ENCODE measurements around the gene HES3.

The HES3 gene

DNA sequence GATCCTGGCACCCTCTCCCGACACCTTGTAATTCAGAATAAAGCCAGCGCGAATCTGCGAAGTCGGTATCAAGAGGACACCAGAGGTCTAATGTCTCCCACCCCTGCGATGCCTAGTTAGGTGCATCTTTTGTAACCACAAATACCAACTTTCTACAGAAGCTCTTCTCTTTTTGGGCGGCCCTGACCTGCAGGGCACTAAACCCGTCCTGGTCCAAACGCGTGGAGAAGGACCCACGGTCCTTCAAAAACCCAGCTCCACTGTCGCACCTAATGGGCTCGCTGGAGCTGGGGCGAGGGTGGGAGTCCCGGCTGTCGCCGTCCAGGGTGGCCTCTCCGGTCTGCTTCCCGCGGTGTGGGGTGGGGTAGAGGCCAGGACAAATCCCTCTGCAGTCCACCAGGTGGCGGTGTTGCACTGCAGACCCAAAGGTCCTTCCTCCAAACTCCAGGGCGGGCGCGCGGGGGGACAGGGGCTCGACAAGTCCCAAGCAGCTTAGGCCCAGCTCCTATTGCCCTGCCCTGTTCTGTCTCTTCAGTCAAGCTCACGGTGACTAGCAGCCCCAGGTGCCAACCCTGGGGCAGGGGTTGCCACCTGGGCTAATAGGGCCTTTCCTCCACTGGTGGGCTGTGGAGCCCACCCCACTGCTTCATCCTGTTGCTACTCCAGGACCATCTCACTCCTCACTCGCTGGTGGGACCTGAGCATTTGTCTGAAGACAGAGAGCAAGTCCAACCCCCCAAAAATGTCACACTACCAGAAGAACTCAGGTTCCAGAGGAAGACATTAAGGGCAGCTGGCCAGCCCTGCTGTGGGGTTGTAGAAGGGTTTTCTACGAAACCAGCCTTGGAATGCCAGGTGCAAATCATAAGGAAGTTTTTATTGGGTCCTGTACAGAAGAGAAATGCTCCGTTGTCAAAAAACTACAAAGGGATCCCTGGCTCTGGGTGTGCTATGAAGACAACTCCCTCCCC lies 2.8 kb downstream of the HES3 start:
- DNase-seq = peak; percentile 95

DNA sequence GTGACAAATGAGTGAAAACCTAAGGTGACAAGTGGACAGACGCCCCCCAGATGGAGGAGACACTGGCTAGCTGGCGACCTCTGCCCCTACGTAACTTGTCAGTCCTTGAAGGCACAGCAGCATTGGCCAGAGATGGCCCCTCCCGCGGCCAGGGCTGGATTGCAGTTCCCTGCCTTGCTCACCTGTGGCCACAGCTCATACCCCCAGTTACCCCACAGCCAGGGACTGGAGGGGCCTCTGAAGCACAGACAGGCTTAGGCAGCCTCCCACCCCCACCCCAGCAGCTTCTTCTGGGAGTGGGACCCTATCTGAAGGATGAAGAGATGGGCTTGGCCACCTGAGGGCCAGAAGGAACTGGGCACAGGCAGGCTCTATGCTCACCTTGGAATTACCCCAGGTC lies 3.7 kb downstream of the HES3 start:
- DNase-seq = no peak

- no peak for DNase-seq
Observed at GRCh38 chr1:6248161-6248776, 4.3 kb downstream of the HES3 start.

GRCh38 chr1:6248932-6249738 lies 5.2 kb downstream of the HES3 start:
- DNase-seq = no peak

DNA sequence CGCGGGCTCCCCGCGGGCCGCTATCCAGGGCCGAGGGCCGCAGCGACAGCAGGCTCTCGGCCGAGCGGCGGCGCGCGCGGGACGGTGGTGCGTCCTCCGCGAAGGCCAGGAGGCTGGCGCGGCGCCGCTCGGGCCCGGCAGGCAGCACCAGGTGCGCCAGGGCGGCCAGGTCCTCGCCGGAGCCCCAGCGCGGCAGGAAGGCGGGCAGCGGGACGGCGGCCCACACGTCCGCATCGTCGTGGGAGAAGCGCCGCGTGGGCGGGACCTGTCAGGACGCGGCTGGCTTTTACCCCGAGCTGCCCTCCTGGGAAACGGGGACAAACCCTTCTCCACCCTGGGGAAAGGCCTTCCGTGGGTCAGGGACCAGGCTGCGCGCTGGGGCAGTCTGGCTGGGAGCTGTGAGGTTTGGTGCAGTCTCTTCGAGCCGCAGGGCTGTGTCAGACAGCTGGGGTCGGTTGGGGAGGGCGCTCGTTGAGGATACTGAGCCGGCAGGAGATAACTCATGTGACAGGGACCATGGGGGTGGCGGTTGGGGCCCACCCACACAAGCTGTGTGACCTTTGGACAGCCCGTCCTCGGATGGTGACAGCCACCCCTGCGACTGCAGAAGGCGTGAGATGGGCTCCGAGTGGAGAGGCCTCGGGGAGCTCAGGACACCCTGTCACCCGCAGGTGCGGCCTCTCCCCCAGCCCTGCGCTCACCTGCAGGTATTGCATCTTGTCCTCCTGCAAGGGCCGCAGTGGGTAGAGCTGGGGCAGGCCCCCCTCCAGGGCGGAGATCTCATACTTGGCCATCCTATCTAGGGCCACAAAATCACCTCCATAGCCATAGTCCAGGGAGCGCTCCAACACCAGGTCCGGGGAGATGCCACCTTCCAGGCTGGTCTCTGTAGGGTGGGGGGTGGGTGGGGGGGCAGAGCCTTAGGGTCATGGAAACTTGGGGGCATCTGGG lies 6.0 kb downstream of the HES3 start:
- DNase-seq = no peak

DNA sequence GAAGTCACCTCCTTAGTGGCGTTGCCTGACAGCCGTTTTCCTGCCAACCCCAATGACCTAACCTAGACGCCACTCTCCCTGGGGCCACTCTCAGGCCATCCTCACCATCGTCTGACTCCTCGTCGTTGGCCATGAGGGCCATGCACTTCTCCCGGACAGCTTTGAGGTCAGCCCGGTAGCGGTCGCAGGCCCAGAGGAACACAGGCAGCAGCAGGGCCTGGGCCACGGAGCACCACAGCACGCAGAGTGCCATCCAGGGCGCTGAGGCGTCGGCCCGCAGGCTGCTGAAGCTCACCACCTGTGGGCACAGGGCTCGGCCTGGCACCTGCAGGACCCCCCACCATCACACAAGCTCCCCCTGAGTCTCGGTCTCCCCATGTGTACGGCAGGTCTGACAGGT lies 7.3 kb downstream of the HES3 start:
- no peak for DNase-seq

DNA sequence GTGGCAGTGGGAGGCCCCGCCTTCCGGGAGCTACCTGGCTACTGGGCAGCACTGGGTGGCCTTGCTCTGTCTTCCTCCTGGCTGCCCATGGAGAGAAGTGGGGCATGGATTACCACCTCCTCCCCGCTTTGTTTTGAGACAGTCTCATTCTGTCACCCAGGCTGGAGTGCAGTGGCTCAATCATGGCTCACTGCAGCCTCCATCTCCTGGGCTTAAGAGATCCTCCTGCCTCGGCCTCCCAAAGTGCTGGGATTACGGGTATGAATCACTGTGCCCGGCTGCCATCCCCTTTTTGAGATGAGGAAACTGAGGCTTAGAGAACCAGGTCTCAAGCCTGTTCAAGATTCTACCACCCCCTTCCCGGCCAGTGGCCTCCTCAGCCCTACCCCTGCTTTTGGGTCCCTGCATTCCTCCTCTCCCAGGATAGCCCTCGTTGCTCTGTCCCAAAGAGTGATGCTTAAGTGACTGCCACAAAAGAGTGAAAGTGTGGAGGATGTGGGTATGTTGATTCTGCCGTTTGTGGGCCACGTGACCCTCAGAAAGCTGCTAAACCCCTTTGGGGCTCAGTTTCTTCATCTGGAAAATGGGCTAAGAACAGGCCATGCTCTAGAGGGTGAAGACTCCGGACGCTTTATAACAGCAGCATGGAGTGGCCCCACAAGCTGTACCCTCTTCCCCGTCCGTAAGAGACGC lies 7.8 kb downstream of the HES3 start:
- no peak for DNase-seq

- no peak for DNase-seq
Observed at GRCh38 chr1:6252374-6252710, 8.4 kb downstream of the HES3 start.

DNA sequence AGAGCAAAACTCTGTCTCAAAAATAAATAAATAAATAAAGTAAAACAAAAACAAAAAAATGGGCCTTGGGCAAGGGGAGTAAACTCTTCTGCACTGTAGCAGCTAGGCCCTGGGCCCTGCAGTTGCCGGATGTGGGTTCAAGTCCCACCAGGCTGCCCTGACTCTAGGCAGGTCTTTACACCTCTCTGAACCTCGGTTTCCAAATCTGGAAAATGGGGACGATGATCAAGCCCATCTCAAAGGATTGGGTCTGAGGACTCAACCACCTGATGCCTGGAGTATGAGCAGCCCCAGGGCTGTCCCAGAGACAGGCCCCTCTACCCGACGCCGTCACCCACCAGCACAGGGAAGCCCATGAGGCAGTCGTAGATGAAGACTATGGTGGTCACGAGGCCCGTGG lies 9.4 kb downstream of the HES3 start:
- no peak for DNase-seq

- no peak for DNase-seq
Observed at GRCh38 chr1:6254691-6255090, 10.7 kb downstream of the HES3 start.

DNA sequence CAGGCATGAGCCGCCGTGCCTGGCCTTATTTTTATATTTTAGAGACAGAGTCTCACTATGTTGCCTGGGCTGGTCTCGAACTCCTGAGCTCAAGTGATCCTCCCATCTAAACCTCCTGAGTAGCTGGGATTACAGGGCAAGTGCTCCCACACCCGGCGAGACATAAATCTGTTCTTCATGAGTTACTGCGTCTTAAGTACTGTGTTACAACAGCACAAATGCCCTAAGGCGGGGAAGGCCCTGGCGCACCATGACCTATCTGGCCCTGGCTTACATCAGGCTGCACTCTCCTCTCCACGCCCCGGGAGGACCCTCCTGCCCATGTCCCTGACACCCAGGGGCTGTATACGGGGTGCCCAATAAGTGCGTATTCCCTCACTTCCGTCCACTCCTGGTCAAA lies 12.7 kb downstream of the HES3 start:
- DNase-seq = no peak

DNA sequence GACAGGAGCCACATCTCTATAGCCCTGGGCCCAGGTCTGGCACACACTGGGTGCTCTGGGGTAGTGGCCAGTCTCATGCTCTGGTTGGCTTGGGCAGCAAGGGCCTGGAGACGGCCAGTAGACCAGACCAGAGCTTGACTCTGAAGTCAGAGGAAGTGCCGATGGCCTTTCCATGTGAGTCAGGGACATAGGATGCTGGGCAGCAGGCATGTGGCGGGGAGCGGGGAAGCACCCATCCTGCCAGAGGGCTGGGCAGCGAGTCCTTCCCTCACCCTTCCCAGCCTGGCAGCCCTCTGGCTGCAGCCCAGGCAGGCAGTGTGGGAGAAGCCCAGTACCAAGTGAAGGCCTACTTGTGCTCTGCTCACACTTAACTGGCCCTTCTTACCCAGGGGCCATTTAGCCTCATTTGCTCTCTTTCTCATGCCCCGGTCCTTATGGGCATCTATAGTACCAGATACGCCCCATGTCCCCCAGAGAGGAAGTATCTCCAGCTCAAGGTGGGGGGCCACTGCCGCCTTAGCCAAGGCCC lies 13.6 kb downstream of the HES3 start:
- no peak for DNase-seq

- no peak for DNase-seq
Observed at GRCh38 chr1:6258675-6259074, 14.7 kb downstream of the HES3 start.

DNA sequence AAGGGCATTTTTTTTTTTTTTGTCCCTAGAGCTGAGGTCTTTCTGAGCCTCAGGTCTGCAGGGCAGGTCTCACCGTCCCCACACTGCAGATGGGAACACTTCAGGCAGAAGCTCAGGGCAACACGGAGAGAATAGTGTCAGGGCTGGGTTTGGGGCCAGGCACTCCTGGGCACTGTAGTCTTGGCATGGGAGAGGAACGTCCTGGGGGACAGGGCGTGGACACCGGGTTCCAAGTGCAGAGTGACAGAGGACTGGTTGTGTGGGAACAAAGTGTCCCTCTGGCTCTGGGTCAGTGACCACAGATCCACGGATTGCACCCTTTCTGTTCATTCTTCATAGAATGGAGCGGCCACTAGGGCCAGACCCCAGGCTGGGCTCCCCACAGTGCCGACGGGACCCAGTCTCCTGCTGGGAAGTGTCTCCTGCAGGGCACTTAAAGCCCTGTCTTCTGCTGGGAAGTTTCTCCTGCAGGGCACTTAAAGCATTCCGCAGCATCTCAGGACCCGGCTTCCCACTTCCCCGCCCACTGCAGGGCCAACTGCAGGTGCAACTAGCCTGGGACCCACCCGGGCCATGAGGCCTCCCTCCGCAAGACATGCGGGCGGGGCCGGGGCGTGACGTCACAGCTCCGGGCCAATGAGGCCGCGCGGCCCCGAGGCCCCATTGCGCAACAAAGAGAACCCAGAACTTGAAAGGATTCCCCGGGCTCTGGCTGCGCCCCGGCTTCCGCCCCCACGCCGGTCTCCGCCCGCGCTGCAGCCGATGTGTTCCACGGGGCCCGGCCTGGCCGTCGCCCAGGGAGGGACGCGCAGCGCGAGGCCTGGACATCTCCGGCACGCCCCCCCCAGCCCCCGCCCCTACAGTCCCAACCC lies 15.7 kb downstream of the HES3 start:
- DNase-seq = no peak

DNA sequence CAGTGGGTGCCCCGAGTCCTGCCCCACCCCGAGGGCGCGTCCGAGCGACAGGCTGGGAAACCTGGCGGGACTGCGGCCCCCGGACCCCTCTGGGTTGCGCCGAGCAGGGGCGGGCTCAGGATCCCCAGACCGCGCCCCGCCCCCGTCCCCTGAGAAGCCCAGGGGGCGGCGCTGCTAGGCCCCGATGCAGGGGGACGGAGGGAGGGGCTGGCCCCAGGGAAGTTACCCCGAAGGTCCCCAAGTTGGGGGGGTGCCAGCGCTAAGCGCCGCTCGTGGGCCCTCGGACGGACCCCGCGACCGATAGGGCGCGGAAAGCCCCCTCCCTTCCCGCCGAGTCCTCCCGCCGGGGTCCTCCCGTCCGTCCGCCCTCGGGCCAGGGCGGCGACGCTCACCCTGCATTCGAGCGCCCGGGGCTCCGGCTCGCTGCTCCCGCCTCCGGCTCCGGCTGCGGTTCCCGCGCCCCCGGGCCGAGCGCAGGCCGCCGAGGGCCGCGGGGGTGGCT lies 16.5 kb downstream of the HES3 start:
- no peak for DNase-seq

- DNase-seq = no peak
Observed at GRCh38 chr1:6260961-6261614, 17.1 kb downstream of the HES3 start, which contains the start of gene GPR153. TSS of gene GPR153 (minus strand) at chr1:6261098. CDS start at chr1:6254905, 6,193 bp downstream.

- no peak for DNase-seq
Observed at GRCh38 chr1:6261615-6261995, 17.6 kb downstream of the HES3 start.

- no peak for DNase-seq
Observed at GRCh38 chr1:6262555-6263420, 18.8 kb downstream of the HES3 start.

DNA sequence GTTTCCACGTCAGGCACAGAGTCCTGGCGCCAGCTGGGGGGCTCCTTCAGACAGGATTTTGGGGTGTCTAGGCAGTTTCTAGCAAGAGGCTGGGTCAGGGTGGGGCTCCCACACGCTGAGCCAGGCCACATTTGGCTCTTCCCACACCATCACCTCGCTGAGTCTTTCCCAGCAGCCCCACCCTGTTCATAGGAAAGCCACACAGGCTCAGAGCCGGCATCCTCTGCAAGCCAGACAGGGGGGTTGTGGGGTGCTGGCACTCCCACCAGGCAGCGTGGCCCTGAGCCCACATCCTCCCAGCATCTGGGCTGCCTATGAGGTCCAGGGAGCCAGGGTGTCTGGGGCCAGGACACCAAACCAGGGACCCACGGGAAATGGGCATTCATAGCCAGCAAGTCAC lies 19.7 kb downstream of the HES3 start:
- no peak for DNase-seq
